HEK293 (cell line): Measurements from ENCODE around the gene SLC17A3.

Experiments
- CTCF ChIA-PET: fragments of 350-600 bp; formaldehyde crosslinking; extraction: SDS; loops from one replicate; lab custom pipeline; 2021; ENCODE audit warnings: antibody characterized with exemption; lab: Yijun Ruan, JAX
- POLR2A ChIA-PET: fragments of 300-600 bp; formaldehyde crosslinking; extraction: SDS; loops from one replicate; lab custom pipeline; 2020; ENCODE audit warnings: antibody characterized with exemption, inconsistent platforms; lab: Yijun Ruan, JAX
- H3K27ac ChIP-seq: fragments of 200-500 bp; sonication (Bioruptor generic); 2 replicates; pipeline ENCODE4 v1.5.1; 2014; ENCODE audit warnings: low read depth, low read length, control low read depth, inconsistent platforms; ENCODE audit errors: extremely low read depth
- H3K36me3 ChIP-seq, 2 experiments: fragments of 200-500 bp in 1 of 2; sonication (Bioruptor generic) in 1 of 2; 1 replicate in 1 of 2; 2 replicates in 1 of 2; pipeline ENCODE4 v1.5.1; 2014 to 2017; ENCODE audit warnings: inconsistent platforms in 2 of 2, low read length in 2 of 2; ENCODE audit not compliant: control insufficient read depth in 2 of 2, insufficient read depth in 1 of 2
- H3K4me1 ChIP-seq: fragments of 200-500 bp; sonication (Bioruptor generic); 2 replicates; pipeline ENCODE4 v1.5.1; 2014; ENCODE audit warnings: mild to moderate bottlenecking, low read length, inconsistent platforms; ENCODE audit not compliant: control insufficient read depth, insufficient read depth
- H3K4me3 ChIP-seq: 2 replicates; pipeline ENCODE4 v1.5.1; 2011; ENCODE audit warnings: low read depth, mild to moderate bottlenecking, control low read depth, low read length, moderate library complexity
- H3K9me3 ChIP-seq: fragments of 200-500 bp; sonication (Bioruptor generic); 2 replicates; pipeline ENCODE4 v1.5.1; 2014; ENCODE audit warnings: low read depth, low read length, inconsistent platforms; ENCODE audit not compliant: control insufficient read depth, insufficient read depth
- GLI4 ChIP-seq: fragments of 450-650 bp; formaldehyde crosslinking; IDR thresholded peaks from 2 replicates; pipeline ENCODE4 v1.5.1; 2016; ENCODE audit warnings: missing biosample characterization, missing genetic modification characterization
- HOXA7 ChIP-seq: sonication (generic); formaldehyde crosslinking; IDR thresholded peaks from 2 replicates; pipeline ENCODE4 v1.8.1; 2022; ENCODE audit warnings: missing genetic modification reagents, borderline replicate concordance
- KLF10 ChIP-seq: fragments of 450-650 bp; IDR thresholded peaks from 2 replicates; pipeline ENCODE4 v1.5.1; 2018; ENCODE audit warnings: missing biosample characterization, mild to moderate bottlenecking, missing genetic modification characterization
- MEIS1 ChIP-seq: sonication (generic); formaldehyde crosslinking; IDR thresholded peaks from 2 replicates; pipeline ENCODE4 v1.8.1; 2022; ENCODE audit warnings: missing genetic modification reagents, mild to moderate bottlenecking, borderline replicate concordance
- MYNN ChIP-seq: fragments of 450-650 bp; formaldehyde crosslinking; IDR thresholded peaks from 2 replicates; pipeline ENCODE4 v1.5.1; 2016; ENCODE audit warnings: missing biosample characterization, missing genetic modification characterization, borderline replicate concordance
- REST ChIP-seq: fragments of 450-650 bp; formaldehyde crosslinking; IDR thresholded peaks from 2 replicates; pipeline ENCODE4 v1.5.1; 2016; ENCODE audit warnings: missing biosample characterization, missing genetic modification characterization
- WT1 ChIP-seq: fragments of 450-650 bp; formaldehyde crosslinking; IDR thresholded peaks from 2 replicates; pipeline ENCODE4 v1.5.1; 2016; ENCODE audit warnings: missing biosample characterization, missing genetic modification characterization
- YY2 ChIP-seq: fragments of 450-650 bp; formaldehyde crosslinking; IDR thresholded peaks from 2 replicates; pipeline ENCODE4 v1.5.1; 2016; ENCODE audit warnings: missing biosample characterization, missing genetic modification characterization
- ZBTB49 ChIP-seq: fragments of 450-650 bp; formaldehyde crosslinking; IDR thresholded peaks from 2 replicates; pipeline ENCODE4 v1.5.1; 2016; ENCODE audit warnings: missing biosample characterization, missing genetic modification characterization, low read depth
- ZBTB8A ChIP-seq: fragments of 450-650 bp; formaldehyde crosslinking; IDR thresholded peaks from 2 replicates; pipeline ENCODE4 v1.5.1; 2016; ENCODE audit warnings: missing biosample characterization, missing genetic modification characterization
- ZFP37 ChIP-seq: fragments of 450-650 bp; formaldehyde crosslinking; IDR thresholded peaks from 2 replicates; pipeline ENCODE4 v1.5.1; 2016; ENCODE audit warnings: missing biosample characterization, missing genetic modification characterization
- ZNF133 ChIP-seq: fragments of 450-650 bp; formaldehyde crosslinking; IDR thresholded peaks from 2 replicates; pipeline ENCODE4 v1.5.1; 2016; ENCODE audit warnings: missing biosample characterization, missing genetic modification characterization
- ZNF148 ChIP-seq: fragments of 450-650 bp; formaldehyde crosslinking; IDR thresholded peaks from 2 replicates; pipeline ENCODE4 v1.5.0; 2017; ENCODE audit warnings: missing biosample characterization, missing genetic modification characterization, borderline replicate concordance
- ZNF211 ChIP-seq: fragments of 450-650 bp; formaldehyde crosslinking; IDR thresholded peaks from 2 replicates; pipeline ENCODE4 v1.5.1; 2016; ENCODE audit warnings: low read depth, missing biosample characterization, missing genetic modification characterization
- ZNF596 ChIP-seq: fragments of 450-650 bp; IDR thresholded peaks from 2 replicates; pipeline ENCODE4 v1.5.0; 2018; ENCODE audit warnings: missing biosample characterization, mild to moderate bottlenecking, missing genetic modification characterization, moderate library complexity
- ZNF624 ChIP-seq: fragments of 450-650 bp; formaldehyde crosslinking; IDR thresholded peaks from 2 replicates; pipeline ENCODE4 v1.5.1; 2017; ENCODE audit warnings: missing biosample characterization, missing genetic modification characterization
- ZNF692 ChIP-seq: fragments of 450-650 bp; formaldehyde crosslinking; IDR thresholded peaks from 2 replicates; pipeline ENCODE4 v1.5.1; 2016; ENCODE audit warnings: missing biosample characterization, missing genetic modification characterization
- ZSCAN16 ChIP-seq: fragments of 450-650 bp; formaldehyde crosslinking; IDR thresholded peaks from 2 replicates; pipeline ENCODE4 v1.5.1; 2016; ENCODE audit warnings: missing biosample characterization, missing genetic modification characterization

Gene SLC17A3

GRCh38 chr6:25896252-25896651 is 22.2 kb upstream of the SLC17A3 start:
- H3K9me3 ChIP-seq, result no peaks in the 10 kb centered on the region
- no peak overlapping the region for H3K27ac ChIP-seq
- POLR2A ChIA-PET, result no interaction called here
- H3K4me3 ChIP-seq, result no peak overlapping the region
- H3K4me1 ChIP-seq, result no peaks in the 10 kb centered on the region
- CTCF ChIA-PET, result interaction anchor here (0.5 to 2.7 kb wide), 7 partner anchors 16 to 618 kb away, joined by 3 to 8 read pairs (median 4); no protein-coding TSS in a partner anchor
- no peaks in the 10 kb centered on the region for H3K36me3 ChIP-seq
- TF ChIP-seq ZSCAN16 (tag by site-specific recombination) (no peak), MYNN (tag by site-specific recombination) (no peak), ZNF692 (no peak)

GRCh38 chr6:25895771-25896170 is 21.7 kb upstream of the SLC17A3 start:
- ChIA-PET CTCF (interaction anchor here (0.5 to 2.7 kb wide), 7 partner anchors 15 to 825 kb away, joined by 3 to 8 read pairs (median 3); no protein-coding TSS in a partner anchor), POLR2A (no interaction called here)
- no peak for TF ChIP-seq ZFP37 (tag by site-specific recombination)
- no peak for TF ChIP-seq ZNF596 (tag by site-specific recombination)
- TF ChIP-seq HOXA7, result no peak
- TF ChIP-seq ZNF624 (tag by site-specific recombination), result no peak
- TF ChIP-seq ZBTB8A (tag by site-specific recombination), result no peak
- TF ChIP-seq ZSCAN16 (tag by site-specific recombination), result no peak
- TF ChIP-seq ZNF133, result no peak
- TF ChIP-seq GLI4 (tag by site-specific recombination), result no peak
- no peak for TF ChIP-seq REST
- TF ChIP-seq ZNF148, result no peak
- TF ChIP-seq ZBTB49 (tag by site-specific recombination), result no peak
- TF ChIP-seq YY2 (tag by site-specific recombination), result no peak
- TF ChIP-seq MEIS1 (CRISPR knock-in tag), result no peak
- TF ChIP-seq KLF10 (tag by site-specific recombination), result no peak
- no peak for TF ChIP-seq ZNF211 (tag by site-specific recombination)
- TF ChIP-seq WT1 (tag by site-specific recombination), result no peak

More at GRCh38 chr6:25895771-25896170, 21.7 kb upstream of the SLC17A3 start:
- Histone ChIP-seq H3K4me1 (no peaks in the 10 kb centered on the region), H3K36me3 (no peaks in the 10 kb centered on the region), H3K4me3 (no peak overlapping the region), H3K9me3 (no peaks in the 10 kb centered on the region), H3K27ac (no peak overlapping the region)
